NCI-H524 (cell line): ENCODE results near the gene SAP30L.

Experiments used
- DNase-seq, 2 experiments: peaks; one replicate each; lab custom pipeline; 2025; lab: John Stamatoyannopoulos, UW

The SAP30L gene

DNA sequence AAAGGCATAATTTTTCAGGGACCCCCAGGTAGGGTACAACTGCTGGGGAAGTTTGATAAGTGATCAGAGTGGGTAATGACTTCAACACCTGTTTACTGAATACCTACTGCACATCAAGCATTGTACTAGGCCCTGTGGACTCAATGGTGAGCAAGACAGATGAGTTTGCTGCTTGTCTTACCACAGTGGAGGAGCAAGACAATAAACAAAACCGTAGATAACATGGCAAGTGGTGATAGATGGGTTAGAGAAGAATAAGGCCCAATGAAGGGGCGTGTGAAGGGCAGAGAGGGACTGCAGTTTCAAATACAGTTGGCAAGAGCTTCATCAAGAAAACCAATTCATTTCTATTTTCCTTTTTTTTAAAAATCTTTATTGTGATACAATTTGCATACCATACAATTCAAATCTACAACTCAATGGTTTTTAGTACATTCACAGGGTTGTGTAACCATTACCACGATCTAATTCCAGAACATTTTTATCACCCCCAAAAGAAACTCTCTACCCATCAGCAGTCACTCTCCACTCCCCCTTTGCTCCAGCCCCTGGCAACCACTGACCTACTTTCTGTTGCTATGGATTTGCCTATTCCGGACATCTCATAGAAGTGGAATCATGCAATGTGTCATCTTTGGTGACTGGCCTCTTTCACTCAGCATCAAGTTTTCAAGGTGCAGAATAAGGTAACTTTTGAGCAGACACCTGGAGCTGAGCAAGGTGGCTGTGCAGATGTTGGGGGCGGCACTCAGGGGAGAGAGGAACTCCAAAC, 64.2 kb downstream of the SAP30L start:
- no peak for DNase-seq
